Right ventricle myocardium superior (tissue), 1 donor: ENCODE results near the gene TRHDE. TPM values are rescaled to one million over a fixed set of nuclear protein-coding genes. Genes with fewer than 3 reads are reported as not detected.

Source experiments
- ATAC-seq: fragments of 200-7000 bp; cut with Tn5 transposase; one replicate; pipeline ENCODE4 v1.9.1; 2020; ENCODE audit warnings: mild to moderate bottlenecking; ENCODE audit not compliant: poor library complexity
- DNase-seq: peaks from one replicate; pipeline ENCODE4 v3.0.0-alpha.2; 2020
- intact Hi-C: fragments of 100-400 bp; cut with DNase I; formaldehyde crosslinking; loops from one replicate; pipeline ENCODE4 v1.11.2; 2022
- total RNA-seq: library from RNA; stranded (reverse); fragmentation: NEBNext Ultra II Directional; extraction: Animal tissue kit (Norgen Biotek cat#: 25700); gene quantifications from one replicate; pipeline ENCODE4 v1.2.1, GENCODE V29; 2021
- donor health status: DM: no; HTN: yes; CAD: no; lungs with severe emphysema.

TRHDE gene
- total RNA-seq, 1 donor from 2014 or later, result 1.5 TPM

DNA sequence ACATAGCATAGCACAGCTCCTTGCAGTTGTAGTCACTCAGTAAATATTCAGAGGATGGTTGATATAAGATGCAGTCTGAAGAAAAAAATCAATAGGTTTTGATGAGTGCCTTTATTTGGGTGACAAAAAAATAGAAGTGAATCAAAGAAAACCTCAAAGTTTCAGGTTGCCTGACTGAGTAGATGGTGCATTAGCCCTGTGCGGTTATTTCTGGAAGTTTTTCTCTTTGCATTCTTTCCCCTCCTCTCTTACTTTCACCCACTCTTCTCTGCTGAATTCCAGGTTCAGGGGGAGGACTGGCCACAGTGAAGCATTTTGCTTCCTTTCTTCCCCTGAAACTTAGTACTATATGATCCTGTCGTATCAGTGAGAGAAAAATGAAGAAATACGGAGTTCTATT lies 28.6 kb downstream of the TRHDE start:
- no peak for DNase-seq
- ATAC-seq, result no peak
- intact Hi-C loops, result no loop called here

DNA sequence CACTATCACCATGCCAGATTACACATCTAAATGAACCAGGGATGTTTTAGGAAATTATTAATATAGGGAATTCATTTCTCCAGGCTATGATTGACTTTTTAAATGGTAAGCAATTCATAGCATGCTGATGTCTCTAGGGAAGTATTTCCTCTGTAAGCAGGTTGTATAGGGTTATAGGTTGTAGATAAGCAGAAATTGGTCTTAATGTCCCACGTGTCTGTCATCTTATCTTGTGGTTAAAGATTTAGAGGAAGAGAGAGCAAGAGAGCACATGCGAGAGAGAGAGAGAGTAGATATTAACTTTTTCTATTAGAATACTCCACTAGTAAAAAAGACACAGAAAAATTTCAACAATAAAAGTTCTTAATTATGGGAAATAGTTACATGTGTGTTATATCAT lies 32.6 kb downstream of the TRHDE start:
- intact Hi-C loops, result no loop called here
- DNase-seq, result no peak
- no peak for ATAC-seq

DNA sequence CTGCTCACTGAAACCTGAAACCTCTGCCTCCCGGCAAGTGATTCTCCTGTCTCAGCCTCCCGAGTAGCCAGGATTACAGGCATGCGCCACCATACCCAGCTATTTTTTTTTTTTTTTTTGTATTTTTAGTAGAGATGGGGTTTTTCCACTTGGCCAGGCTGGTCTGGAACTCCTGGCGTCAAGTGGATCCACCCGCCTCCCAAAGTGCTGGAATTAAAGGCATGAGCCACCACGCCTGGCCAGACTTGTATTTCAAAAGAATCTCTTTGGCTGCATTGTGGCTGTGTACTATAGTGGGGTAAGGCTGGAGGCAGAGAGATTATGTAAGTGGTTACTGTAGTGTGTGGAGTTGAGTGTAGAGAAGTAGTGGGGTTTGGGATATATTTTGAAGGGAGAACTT lies 35.1 kb downstream of the TRHDE start:
- intact Hi-C loops, result no loop called here
- DNase-seq, result no peak
- no peak for ATAC-seq

GRCh38 chr12:72311946-72312345 lies 39.8 kb downstream of the TRHDE start:
- DNase-seq (no peak), ATAC-seq (no peak)
- intact Hi-C loops, result no loop called here

DNA sequence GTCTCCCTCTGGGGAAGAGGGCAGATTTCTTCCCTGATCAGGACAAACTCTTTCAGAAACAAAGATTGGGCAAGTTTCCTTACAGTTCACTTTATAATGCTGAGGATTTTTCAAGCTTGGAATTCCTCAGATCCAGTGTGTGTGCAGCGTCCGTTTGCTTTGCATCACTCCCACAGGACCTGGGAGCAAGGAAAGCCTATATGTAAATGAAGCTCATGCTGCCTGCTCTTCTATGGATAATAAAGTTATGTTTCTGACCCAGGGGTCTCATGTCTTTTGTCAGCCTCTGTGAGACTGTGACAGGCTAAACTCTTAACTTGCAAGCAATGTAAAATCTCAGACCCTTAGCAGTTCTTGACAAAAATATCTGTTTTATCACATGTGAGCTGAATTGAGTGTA lies 41.6 kb downstream of the TRHDE start:
- DNase-seq (no peak), ATAC-seq (no peak)
- intact Hi-C loops, result no loop called here

GRCh38 chr12:72315858-72316257 lies 43.7 kb downstream of the TRHDE start:
- ATAC-seq (no peak), DNase-seq (no peak)
- intact Hi-C loops, result no loop called here

DNA sequence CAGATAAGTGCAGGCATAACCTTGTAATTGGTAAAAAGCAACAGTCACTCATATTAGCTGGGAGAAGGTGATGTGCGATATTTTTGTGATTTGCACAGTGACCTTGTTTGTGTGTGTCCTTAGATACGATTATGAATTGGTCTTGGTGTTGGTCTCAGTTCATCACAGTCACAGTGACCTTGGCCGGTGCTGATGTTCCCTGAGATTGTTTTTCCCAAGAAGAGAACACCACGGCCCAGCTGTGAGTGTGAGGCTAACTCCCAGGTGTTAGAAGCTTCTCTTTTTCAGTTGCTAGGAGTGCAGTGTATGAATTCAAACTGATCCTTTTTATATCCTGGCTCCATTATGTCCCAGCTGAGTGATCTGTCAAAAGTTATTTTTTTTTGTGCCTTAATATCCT lies 46.2 kb downstream of the TRHDE start:
- intact Hi-C loops, result no loop called here
- DNase-seq (no peak), ATAC-seq (no peak)

- ATAC-seq, result no peak
These were observed 51.7 kb downstream of the TRHDE start for GRCh38 chr12:72323881-72324280.

DNA sequence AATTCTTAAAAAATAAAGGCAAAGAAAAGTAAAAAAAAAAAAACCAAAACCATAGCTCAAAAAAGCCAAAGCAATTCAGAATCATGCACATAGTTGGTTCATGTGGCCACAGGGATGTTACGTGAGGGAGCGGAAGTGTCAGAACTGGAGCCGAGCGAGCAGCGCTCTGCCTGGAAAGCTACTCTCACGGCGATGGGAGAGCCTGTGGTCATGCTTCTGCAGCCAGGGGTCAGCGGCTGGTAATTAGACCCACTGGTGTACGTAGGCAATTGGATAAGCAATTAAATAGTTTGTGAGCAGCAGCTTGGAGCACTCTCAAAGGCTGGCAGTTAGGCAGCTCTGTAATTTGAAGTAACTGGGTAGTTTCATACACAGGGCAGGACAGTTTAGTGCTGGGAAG lies 58.1 kb downstream of the TRHDE start:
- DNase-seq (no peak), ATAC-seq (no peak)
- intact Hi-C loops, result no loop called here

More at GRCh38 chr12:72323881-72324280, 51.7 kb downstream of the TRHDE start:
- no peak for DNase-seq
- intact Hi-C loops, result no loop called here

GRCh38 chr12:72330784-72331183 lies 58.6 kb downstream of the TRHDE start:
- ATAC-seq (no peak), DNase-seq (no peak)
- intact Hi-C loops, result no loop called here

- DNase-seq (no peak), ATAC-seq (no peak)
- intact Hi-C loops, result no loop called here
These were observed 65.2 kb downstream of the TRHDE start for GRCh38 chr12:72337382-72337781.

- DNase-seq (no peak), ATAC-seq (no peak)
- intact Hi-C loops, result no loop called here
These were observed 65.8 kb downstream of the TRHDE start for GRCh38 chr12:72337946-72338345.

DNA sequence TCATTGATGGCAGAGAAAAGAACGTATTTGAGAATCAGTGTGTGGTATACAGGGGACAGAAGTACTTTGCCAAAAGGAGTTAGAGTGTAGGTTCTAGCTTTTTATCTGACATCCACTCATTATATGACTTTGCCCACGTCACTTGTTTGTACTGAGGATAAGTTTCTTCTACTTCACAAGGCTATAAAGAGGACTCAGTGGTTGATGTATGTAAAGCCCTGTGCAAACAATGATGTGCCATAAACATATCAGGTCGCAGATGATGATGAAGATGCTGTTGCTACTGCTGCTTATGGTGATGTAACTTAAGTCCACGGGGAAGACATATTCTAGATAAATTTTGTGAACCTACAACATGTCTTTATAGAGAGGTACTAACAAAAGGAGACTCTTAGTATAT lies 66.3 kb downstream of the TRHDE start:
- no peak for DNase-seq
- no peak for ATAC-seq
- intact Hi-C loops, result no loop called here

- ATAC-seq (peak; percentile 61), DNase-seq (no peak)
- intact Hi-C loops, result no loop called here
These were observed 74.3 kb downstream of the TRHDE start for GRCh38 chr12:72346363-72346944.

GRCh38 chr12:72349491-72349890 lies 77.3 kb downstream of the TRHDE start:
- intact Hi-C loops, result no loop called here
- no peak for ATAC-seq
- DNase-seq, result no peak

DNA sequence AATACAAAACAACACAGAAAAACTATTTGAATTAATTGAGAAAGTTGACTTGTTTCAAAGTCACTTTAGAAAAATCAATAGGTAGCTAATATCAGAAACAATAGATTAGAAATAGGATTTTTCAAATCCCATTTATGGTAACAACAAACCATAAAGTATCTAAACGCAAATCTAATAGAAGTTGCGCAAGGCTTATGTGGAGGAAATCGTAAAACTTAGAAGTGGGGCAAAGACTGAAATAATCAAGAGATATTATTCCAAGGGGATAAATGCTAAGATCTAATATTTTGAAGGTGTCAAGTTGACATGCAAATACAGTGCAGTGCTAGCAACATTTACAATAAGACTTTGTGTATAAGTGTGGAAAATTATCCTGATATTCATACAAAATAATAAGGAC lies 87.2 kb downstream of the TRHDE start:
- no peak for ATAC-seq
- intact Hi-C loops, result no loop called here
- DNase-seq, result no peak

DNA sequence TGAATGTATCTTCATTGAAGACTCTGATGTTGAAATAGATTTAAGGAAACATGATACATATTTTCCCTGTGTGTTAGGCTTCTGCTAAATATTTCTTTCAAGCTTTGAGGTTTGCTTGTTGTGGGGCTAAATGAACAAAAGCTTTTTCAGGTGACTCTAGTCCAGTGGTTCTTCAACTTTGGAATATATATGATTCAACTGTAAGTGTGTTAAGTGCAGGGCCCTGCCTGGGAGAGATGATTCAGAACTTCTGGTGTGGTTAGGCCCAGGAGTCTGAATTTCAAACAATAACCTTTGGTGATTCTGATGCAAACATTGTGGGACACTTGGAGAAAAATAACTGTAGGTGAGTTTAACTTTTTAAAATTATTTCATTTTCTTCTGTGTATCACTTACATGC lies 93.0 kb downstream of the TRHDE start:
- no peak for ATAC-seq
- DNase-seq, result no peak
- intact Hi-C loops, result no loop called here

GRCh38 chr12:72366255-72366654 lies 94.1 kb downstream of the TRHDE start:
- ATAC-seq, result no peak
- intact Hi-C loops, result no loop called here
- DNase-seq, result no peak

DNA sequence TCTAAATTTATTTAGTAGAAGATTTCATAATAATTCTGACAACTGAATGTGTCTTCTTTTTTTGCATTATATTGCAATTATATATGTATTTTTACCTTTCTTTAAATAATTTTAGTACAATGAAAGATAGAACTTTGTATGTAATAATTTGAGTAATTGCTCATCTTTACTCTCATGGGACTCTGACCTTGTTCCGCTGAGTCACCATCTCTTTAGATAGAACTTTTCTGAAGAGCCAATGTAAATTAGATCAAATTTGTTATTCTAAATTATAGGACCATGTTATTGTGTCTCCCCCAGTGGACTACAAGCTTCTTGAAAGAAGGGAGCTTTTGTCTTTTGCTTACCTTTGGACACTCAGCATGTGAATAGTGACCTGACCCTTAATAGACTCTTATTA lies 96.1 kb downstream of the TRHDE start:
- ATAC-seq (no peak), DNase-seq (no peak)
- intact Hi-C loops, result no loop called here

DNA sequence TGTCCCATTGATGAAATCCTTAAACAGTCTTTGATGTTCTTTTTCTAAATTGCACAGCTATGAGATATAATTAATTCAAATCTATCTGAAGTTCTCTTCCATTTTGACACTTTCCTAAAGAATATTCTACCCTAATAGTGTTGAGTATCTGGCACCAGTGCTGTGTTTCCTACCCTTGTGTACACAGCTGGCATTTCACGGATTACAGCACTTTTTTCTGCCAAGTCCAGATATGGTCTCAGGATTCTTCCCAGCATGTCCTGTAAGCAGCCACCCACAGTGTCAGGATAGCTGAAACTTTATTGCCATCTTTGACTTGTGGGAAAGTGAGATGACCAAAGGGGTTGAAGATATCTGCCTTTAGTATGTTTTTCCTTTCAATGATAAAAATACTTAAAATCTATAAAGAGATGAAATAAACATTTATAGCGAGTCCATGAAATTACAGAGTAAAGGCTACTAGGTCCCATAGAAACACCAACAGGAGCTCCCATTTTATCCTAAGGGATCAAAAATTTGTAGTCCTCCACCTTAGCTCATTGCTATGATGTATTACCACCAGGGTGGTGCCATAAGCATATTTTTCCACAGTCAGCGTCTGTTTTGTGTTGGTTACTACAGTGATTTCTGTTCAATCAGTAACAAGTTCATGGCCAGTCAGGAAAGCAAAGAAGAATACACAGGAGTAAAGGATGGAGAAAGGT lies 96.7 kb downstream of the TRHDE start:
- intact Hi-C loops, result no loop called here
- DNase-seq (no peak), ATAC-seq (no peak)

DNA sequence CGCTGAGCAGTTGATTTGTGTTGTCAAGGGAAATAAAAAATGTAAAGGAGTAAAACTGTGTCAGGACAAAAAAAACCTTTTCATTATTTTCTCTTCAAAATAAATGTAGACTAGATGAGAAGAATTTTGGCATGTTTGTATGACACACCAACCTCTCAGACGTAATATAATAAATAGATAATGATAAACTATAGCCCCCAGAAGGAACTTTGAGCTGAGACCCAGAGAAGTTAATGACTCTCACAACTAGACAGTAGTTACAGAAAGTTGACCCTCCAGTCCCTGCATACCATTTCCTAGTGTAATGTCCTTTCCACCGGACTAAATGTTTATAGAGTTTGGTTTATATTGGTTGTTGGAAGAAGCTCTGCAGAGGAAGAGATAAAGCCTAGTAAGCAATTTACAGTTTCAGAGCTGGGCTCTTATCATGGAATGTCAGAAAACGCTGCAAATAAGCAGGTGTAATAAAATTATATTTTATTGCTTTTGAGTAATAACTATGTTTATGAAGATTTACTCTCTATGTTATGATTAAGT lies 97.3 kb downstream of the TRHDE start:
- no peak for ATAC-seq

More for the DNA sequence above, 97.3 kb downstream of the TRHDE start:
- intact Hi-C loops, result no loop called here
- no peak for DNase-seq
